H9 (cell line): ENCODE data around the gene TBCK. TPM values are rescaled to one million over a fixed set of nuclear protein-coding genes. Genes with fewer than 3 reads are reported as not detected.

Experiments
- DNase-seq: peaks from one replicate; pipeline ENCODE4 v3.0.0-alpha.2; 2017
- H2AFZ ChIP-seq: one replicate; pipeline ENCODE4 v1.6.1; 2013; ENCODE audit warnings: mild to moderate bottlenecking, low read length, control low read depth, moderate library complexity
- H2AK5ac ChIP-seq: 2 replicates; pipeline ENCODE4 v1.6.1; 2013; ENCODE audit warnings: low read length, control low read depth, mixed read lengths; ENCODE audit not compliant: insufficient read length
- H2BK120ac ChIP-seq: one replicate; pipeline ENCODE4 v1.6.1; 2013; ENCODE audit warnings: low read depth, mild to moderate bottlenecking, low read length, control low read depth, inconsistent platforms; ENCODE audit not compliant: poor library complexity, severe bottlenecking
- H2BK12ac ChIP-seq: 2 replicates; pipeline ENCODE4 v1.6.1; 2013; ENCODE audit warnings: low read length, control low read depth, mixed read lengths, low read depth; ENCODE audit not compliant: insufficient read length
- H2BK15ac ChIP-seq: 2 replicates; pipeline ENCODE4 v1.6.1; 2013; ENCODE audit warnings: low read depth, low read length, control low read depth
- H2BK20ac ChIP-seq: one replicate; pipeline ENCODE4 v1.6.1; 2013; ENCODE audit warnings: low read depth, mild to moderate bottlenecking, low read length, control low read depth, inconsistent platforms; ENCODE audit not compliant: poor library complexity, severe bottlenecking
- H2BK5ac ChIP-seq: 2 replicates; pipeline ENCODE4 v1.6.1; 2013; ENCODE audit warnings: low read length, control low read depth, mixed read lengths; ENCODE audit not compliant: insufficient read length
- H3K14ac ChIP-seq: 2 replicates; pipeline ENCODE4 v1.6.1; 2013; ENCODE audit warnings: low read length, control low read depth; ENCODE audit not compliant: insufficient read depth
- H3K18ac ChIP-seq: 2 replicates; pipeline ENCODE4 v1.6.1; 2013; ENCODE audit warnings: low read depth, mild to moderate bottlenecking, mixed read lengths, low read length, control low read depth; ENCODE audit not compliant: insufficient read length
- H3K23ac ChIP-seq: 2 replicates; pipeline ENCODE4 v1.6.1; 2013; ENCODE audit warnings: low read length, control low read depth, mixed read lengths, low read depth; ENCODE audit not compliant: insufficient read length
- H3K23me2 ChIP-seq: 2 replicates; pipeline ENCODE4 v1.6.1; 2013; ENCODE audit warnings: low read depth, mild to moderate bottlenecking, mixed read lengths, low read length, control low read depth; ENCODE audit not compliant: insufficient read length, poor library complexity, severe bottlenecking
- H3K27ac ChIP-seq: 2 replicates; pipeline ENCODE4 v1.5.1; 2013; ENCODE audit warnings: low read length, control low read depth, mixed read lengths, low read depth; ENCODE audit not compliant: insufficient read length
- H3K27me3 ChIP-seq: 2 replicates; pipeline ENCODE4 v1.6.1; 2013; ENCODE audit warnings: low read length, control low read depth, inconsistent platforms; ENCODE audit not compliant: insufficient read depth
- H3K4ac ChIP-seq: 2 replicates; pipeline ENCODE4 v1.6.1; 2013; ENCODE audit warnings: low read depth, mild to moderate bottlenecking, control low read depth, inconsistent platforms, low read length, moderate library complexity
- H3K4me1 ChIP-seq: 2 replicates; pipeline ENCODE4 v1.6.1; 2013; ENCODE audit warnings: low read length, control low read depth, inconsistent platforms; ENCODE audit not compliant: insufficient read depth
- H3K4me2 ChIP-seq: 2 replicates; pipeline ENCODE4 v1.6.1; 2013; ENCODE audit warnings: low read length, control low read depth, mixed read lengths; ENCODE audit not compliant: insufficient read length, insufficient read depth
- H3K56ac ChIP-seq: 2 replicates; pipeline ENCODE4 v1.6.1; 2013; ENCODE audit warnings: low read depth, mild to moderate bottlenecking, mixed read lengths, low read length, control low read depth; ENCODE audit not compliant: insufficient read length
- H3K79me1 ChIP-seq: 2 replicates; pipeline ENCODE4 v1.6.1; 2013; ENCODE audit warnings: low read depth, mild to moderate bottlenecking, moderate library complexity, low read length, control low read depth, inconsistent platforms; ENCODE audit not compliant: insufficient read depth, poor library complexity, severe bottlenecking
- H3K79me2 ChIP-seq: 2 replicates; pipeline ENCODE4 v1.6.1; 2013; ENCODE audit warnings: low read length, control low read depth, inconsistent platforms; ENCODE audit not compliant: insufficient read depth
- H3K9ac ChIP-seq: 2 replicates; pipeline ENCODE4 v1.6.1; 2013; ENCODE audit warnings: low read length, control low read depth, mixed read lengths; ENCODE audit not compliant: insufficient read length; ENCODE audit errors: extremely low read depth
- H3K9me3 ChIP-seq: one replicate; pipeline ENCODE4 v1.6.1; 2013; ENCODE audit warnings: low read depth, low read length, inconsistent platforms; ENCODE audit not compliant: control insufficient read depth
- H3T11ph ChIP-seq: one replicate; pipeline ENCODE4 v1.6.1; 2013; ENCODE audit warnings: mild to moderate bottlenecking, low read length, control low read depth, inconsistent platforms
- H4K20me1 ChIP-seq: one replicate; pipeline ENCODE4 v1.6.1; 2013; ENCODE audit not compliant: control insufficient read depth, insufficient read length, insufficient read depth
- H4K5ac ChIP-seq: 2 replicates; pipeline ENCODE4 v1.6.1; 2013; ENCODE audit warnings: low read depth, mild to moderate bottlenecking, mixed read lengths, low read length, control low read depth; ENCODE audit not compliant: insufficient read length
- H4K8ac ChIP-seq: replicated peaks from 2 replicates; pipeline ENCODE4 v1.6.1; 2013; ENCODE audit warnings: low read length, control low read depth, mixed read lengths, low read depth; ENCODE audit not compliant: insufficient read length
- H4K91ac ChIP-seq: 2 replicates; pipeline ENCODE4 v1.6.1; 2013; ENCODE audit warnings: low read depth, mild to moderate bottlenecking, moderate library complexity, mixed read lengths, low read length, control low read depth; ENCODE audit not compliant: insufficient read length
- H3K27ac Mint-ChIP-seq, 3 experiments: 2 replicates in 2 of 3; 3 replicates in 1 of 3; pipeline ENCODE4 v1.8.0; 2020 to 2021; ENCODE audit warnings: mixed read lengths in 3 of 3, mild to moderate bottlenecking in 1 of 3, moderate library complexity in 1 of 3
- H3K27me3 Mint-ChIP-seq: 2 replicates; pipeline ENCODE4 v1.8.0; 2021; ENCODE audit warnings: low read depth, mild to moderate bottlenecking, moderate library complexity, mixed read lengths
- H3K36me3 Mint-ChIP-seq, 3 experiments: 2 replicates in 2 of 3; 3 replicates in 1 of 3; pipeline ENCODE4 v1.8.0; 2020 to 2021; ENCODE audit warnings: low read depth in 3 of 3, mixed read lengths in 3 of 3; ENCODE audit not compliant: insufficient read depth in 1 of 3
- H3K4me1 Mint-ChIP-seq, 2 experiments: 2 replicates each; pipeline ENCODE4 v1.8.0; 2020; ENCODE audit warnings: mixed read lengths in 2 of 2
- H3K4me3 Mint-ChIP-seq, 2 experiments: 2 replicates in 1 of 2; 3 replicates in 1 of 2; pipeline ENCODE4 v1.8.0; 2020 to 2021; ENCODE audit warnings: mild to moderate bottlenecking in 2 of 2, mixed read lengths in 2 of 2, moderate library complexity in 1 of 2
- H3K9me3 Mint-ChIP-seq, 2 experiments: 2 replicates in 1 of 2; 3 replicates in 1 of 2; pipeline ENCODE4 v1.8.0; 2020; ENCODE audit warnings: mild to moderate bottlenecking in 2 of 2, mixed read lengths in 2 of 2, moderate library complexity in 1 of 2
- total RNA-seq: library from RNA; stranded (reverse); gene quantifications from 2 replicates; pipeline ENCODE4 v1.2.1, GENCODE V29; 2021
- TF ChIP-seq, protein P1 (sequence below): fragments of 200-600 bp; sonication (generic); conservative IDR thresholded peaks from 3 replicates; pipeline ENCODE4 v1.8.0; 2021; ENCODE audit warnings: antibody characterized with exemption, mild to moderate bottlenecking

The TBCK gene
- total RNA-seq, 1 experiment from 2014 or later, result 22.1 TPM

DNA sequence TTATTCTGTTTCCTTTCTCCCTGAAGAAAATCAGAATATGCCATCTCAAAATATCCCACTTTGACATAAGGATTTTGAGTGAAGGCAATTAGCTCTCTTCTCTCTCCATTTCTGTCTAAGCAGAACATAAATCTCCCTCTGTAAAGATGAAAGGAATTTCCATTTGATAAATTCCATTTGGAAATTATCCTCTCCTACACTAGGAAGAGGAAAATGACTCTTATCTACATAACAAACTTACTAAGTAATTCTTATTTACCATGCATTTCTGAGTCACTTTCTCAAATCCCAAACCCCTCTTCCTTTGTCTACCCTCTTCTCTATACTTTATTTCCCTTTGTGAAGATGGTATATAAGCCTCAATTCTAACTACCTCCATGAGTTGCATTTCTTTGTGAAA, 11.4 kb downstream of the TBCK start:
- H3K27ac Mint-ChIP-seq, result peak overlapping the region in 1 of 3 experiments; percentile 15; a peak in 2 of 7 replicates
- Histone ChIP-seq H2BK12ac (no peak overlapping the region), H2AK5ac (no peak overlapping the region)

More for the DNA sequence above, 11.4 kb downstream of the TBCK start:
- no peaks in the 10 kb centered on the region for H3K4me1 ChIP-seq
- no peaks in the 10 kb centered on the region for H3K27me3 ChIP-seq
- Mint-ChIP-seq H3K36me3 (peaks cover 6 to 16% (median 11%) of the 10 kb centered on the region in 3 experiments), H3K4me1 (peaks cover 37 to 38% of the 10 kb centered on the region in 2 experiments), H3K9me3 (no peaks in the 10 kb centered on the region), H3K27me3 (no peaks in the 10 kb centered on the region), H3K4me3 (no peak overlapping the region)
- H3K18ac ChIP-seq, result no peak overlapping the region
- H3K79me1 ChIP-seq, result peaks cover 2% of the 10 kb centered on the region
- H3K4me2 ChIP-seq, result no peak overlapping the region
- no peaks in the 10 kb centered on the region for H3K79me2 ChIP-seq
- H3K23ac ChIP-seq, result no peak overlapping the region
- H2BK15ac ChIP-seq, result no peak overlapping the region
- no peak for DNase-seq
- H2AFZ ChIP-seq, result no peak overlapping the region
- H3K9me3 ChIP-seq, result no peaks in the 10 kb centered on the region
- no peaks in the 10 kb centered on the region for H3K23me2 ChIP-seq
- H3K56ac ChIP-seq, result no peak overlapping the region
- H4K5ac ChIP-seq, result no peak overlapping the region
- H2BK120ac ChIP-seq, result no peak overlapping the region
- TF ChIP-seq, protein P1, sequence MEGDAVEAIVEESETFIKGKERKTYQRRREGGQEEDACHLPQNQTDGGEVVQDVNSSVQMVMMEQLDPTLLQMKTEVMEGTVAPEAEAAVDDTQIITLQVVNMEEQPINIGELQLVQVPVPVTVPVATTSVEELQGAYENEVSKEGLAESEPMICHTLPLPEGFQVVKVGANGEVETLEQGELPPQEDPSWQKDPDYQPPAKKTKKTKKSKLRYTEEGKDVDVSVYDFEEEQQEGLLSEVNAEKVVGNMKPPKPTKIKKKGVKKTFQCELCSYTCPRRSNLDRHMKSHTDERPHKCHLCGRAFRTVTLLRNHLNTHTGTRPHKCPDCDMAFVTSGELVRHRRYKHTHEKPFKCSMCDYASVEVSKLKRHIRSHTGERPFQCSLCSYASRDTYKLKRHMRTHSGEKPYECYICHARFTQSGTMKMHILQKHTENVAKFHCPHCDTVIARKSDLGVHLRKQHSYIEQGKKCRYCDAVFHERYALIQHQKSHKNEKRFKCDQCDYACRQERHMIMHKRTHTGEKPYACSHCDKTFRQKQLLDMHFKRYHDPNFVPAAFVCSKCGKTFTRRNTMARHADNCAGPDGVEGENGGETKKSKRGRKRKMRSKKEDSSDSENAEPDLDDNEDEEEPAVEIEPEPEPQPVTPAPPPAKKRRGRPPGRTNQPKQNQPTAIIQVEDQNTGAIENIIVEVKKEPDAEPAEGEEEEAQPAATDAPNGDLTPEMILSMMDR, result no peak
- no peaks in the 10 kb centered on the region for H4K20me1 ChIP-seq
- no peak overlapping the region for H3K4ac ChIP-seq
- H3K9ac ChIP-seq, result no peak overlapping the region
- no peak overlapping the region for H4K91ac ChIP-seq
- no peak overlapping the region for H3K14ac ChIP-seq
- no peak overlapping the region for H2BK20ac ChIP-seq
- H3K27ac ChIP-seq, result no peak overlapping the region
- H3T11ph ChIP-seq, result no peak overlapping the region
- no peak overlapping the region for H2BK5ac ChIP-seq
- no peak overlapping the region for H4K8ac ChIP-seq
